ENCODE results near the gene MGLL.

DNA sequence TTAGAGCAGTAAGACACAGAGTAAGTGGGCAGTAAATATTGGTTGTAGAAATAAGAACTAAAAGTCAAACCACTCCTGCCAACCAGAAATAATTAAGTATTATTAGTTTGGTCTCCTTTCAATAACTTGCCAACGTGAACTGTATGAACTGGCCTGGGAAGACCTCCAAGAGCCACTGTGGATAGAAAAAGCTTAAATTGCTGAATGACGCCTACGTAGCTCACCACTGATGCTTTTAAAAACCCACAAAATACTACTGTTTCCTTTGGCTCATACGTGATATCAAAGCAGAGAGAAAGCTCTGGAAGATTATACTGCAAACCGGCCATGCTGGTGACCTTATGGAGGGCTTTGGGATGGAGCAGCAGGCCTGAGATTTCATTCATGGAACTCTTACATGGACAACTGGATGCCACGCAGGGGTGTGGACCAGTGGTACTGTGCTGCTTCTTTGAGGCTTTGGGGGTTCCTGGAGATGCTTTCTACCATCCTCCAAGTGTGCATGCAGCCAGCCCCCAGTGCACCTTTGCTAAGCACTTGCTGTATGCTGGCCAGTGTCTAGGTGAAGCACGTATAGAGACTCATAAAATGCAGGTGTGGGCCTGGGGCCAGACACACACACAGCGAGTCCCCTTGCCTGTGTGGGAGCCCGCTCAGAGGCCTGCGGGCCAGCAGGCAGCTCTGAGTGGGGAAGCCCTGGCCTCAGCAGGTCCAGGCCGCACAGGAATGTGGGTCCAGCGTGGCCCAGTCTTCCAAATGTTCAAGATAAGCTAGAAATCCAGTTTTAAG is 82.8 kb downstream of the MGLL start:
- TF ChIP-seq CTCF (IDR thresholded peaks at IDR 0.05 in 4 of 5, conservative IDR thresholded peaks at IDR 0.05 in 1 of 5), result no peak
- TF ChIP-seq POLR2A (IDR thresholded peaks at IDR 0.05), result no peak

All from gastrocnemius medialis (tissue), 4 donors.